HuH-7 (cell line): ENCODE data around the gene ILDR2.
"Not testable (repeated sequence)": the region's sequence is repeated elsewhere in the genome, so short reads cannot be mapped to it uniquely, and the experiment has no call there.

Source experiments
- DNase-seq: peaks from one replicate; pipeline ENCODE4 v3.0.0; 2011; ENCODE audit warnings: low spot score

Gene ILDR2

DNA sequence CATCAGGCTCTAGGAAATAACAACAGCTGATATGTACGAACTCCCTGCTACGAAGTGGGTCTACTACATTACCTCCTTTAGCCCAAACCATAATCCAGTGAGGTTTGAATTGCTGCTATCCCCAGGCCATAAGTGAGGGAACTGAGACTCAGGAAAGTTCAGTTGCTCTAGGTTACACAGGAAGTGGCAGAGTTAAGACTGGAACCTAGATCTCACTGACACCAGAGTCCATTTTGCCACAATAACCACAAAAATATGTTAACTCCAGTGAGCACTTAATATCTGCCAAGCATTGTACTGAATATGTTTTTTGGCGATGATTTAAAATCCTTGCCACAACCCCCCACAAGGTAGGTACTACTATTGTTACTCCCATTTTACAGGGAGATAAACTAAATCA is 90.4 kb downstream of the ILDR2 start:
- no peak for DNase-seq

DNA sequence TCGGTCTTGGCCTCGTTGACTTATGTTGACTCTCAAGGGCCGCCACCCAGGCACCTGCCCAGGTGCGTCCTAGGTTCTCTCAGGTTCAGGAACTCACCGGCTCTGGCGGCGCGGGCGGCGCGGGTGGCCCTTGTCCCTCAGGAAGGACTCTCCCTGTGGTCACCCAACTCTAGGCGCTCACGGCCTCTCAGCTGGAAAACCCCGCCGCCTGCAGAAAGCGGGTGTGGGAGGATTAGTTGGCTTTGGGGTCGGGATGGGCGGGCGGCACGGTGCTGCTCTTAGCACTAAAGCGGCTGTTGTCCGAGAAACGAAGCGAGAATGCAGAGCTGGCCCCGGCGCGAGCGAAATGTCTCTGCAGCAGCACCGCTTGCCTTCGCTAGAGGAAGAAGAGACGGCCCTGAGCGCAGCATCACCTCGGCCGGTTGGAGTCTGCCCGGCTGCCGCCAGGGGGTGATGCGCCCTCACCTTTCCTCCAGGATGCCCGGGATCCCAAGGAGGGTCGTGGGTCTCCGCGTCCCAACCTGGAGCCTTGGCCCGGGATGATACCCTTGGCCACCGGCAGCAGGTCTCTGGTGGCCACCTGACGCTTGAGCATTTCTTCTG is 91.2 kb downstream of the ILDR2 start:
- DNase-seq = no peak

DNA sequence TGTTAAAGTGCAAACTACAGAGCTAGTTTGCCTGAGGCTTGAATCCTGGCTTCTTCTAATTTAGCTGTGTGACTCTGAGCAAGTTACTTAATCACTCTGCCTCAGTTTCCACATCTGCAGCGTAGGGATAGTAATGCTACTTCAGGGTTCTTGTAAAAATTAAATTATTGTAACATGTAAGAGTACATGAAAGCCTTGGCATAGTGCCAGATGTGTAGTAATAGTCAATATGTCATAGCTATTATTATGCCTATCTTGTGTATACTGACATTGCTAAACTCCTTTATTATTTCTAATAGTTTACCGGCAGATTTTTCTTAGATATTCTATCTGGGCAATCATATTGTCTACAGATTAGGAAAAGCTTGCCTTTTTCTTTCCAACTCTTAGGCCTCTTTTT is 92.4 kb downstream of the ILDR2 start:
- no peak for DNase-seq

GRCh38 chr1:166878173-166878917 is 97.0 kb downstream of the ILDR2 start:
- DNase-seq = not testable (repeated sequence)

DNA sequence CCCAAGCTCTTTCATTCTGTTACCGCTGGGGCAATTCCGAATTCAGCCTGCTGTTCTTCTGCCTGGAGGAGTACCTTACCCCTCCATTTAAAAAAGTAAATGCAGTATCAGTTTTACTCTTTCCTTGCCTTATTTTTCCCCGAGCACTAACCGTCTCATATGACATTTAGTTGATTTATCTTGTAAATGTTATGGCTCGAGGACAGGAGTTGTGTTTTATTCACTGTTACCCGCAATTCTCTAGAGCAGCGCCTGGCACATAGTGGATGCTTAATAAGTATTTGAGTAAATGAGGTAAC is 98.9 kb downstream of the ILDR2 start:
- DNase-seq = no peak

GRCh38 chr1:166875734-166876539 is 99.4 kb downstream of the ILDR2 start, which contains the start of gene TADA1:
TADA1 (minus strand) TSS chr1:166876264; CDS start chr1:166876233, 31 bp downstream.
- DNase-seq = peak; percentile 76

GRCh38 chr1:166875302-166875733 is 100.0 kb downstream of the ILDR2 start:
- DNase-seq = no peak

GRCh38 chr1:166874464-166874863 is 100.9 kb downstream of the ILDR2 start:
- DNase-seq = no peak

DNA sequence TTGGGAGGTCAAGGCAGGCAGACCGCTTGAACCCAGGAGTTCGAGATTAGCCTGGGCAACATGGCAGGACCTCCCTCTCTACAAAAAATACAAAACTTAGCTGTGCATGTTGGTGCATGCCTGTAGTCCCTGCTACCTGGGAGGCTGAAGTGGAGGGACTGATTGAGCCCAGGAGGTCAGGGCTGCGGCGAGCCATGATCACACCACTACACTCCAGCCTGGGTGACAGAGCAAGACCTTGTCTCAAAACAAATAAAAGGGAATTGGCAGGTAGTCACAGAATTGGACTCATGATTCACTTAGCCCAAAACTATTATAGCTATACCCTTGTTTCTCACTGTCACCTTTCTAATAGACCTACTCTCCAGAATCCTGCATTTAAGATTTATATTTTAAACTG is 104.8 kb downstream of the ILDR2 start:
- DNase-seq = no peak

GRCh38 chr1:166869318-166870099 is 105.8 kb downstream of the ILDR2 start:
- DNase-seq = no peak

GRCh38 chr1:166868639-166869038 is 106.7 kb downstream of the ILDR2 start:
- DNase-seq = no peak

DNA sequence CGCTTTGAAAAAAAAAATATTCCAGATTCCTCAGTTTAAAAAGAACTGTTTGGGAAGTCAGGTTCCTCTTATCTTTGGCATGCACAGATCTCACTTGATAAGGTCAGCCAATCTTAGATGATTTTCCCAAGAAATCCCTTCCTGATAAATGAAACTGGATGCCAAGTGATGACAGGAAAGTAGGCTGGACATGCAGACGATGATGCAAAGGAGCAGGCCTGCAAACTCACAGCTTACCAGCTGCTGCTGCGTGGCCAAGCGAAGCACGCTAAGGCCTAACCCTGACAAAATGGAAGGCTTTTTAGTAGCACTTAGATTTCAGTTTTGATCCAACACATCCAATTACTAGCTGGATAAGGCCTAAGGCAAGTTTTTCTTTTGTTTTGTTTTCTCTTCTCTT is 109.4 kb downstream of the ILDR2 start:
- DNase-seq = no peak

- no peak for DNase-seq
Measured at GRCh38 chr1:166859597-166859996, 115.7 kb downstream of the ILDR2 start.

DNA sequence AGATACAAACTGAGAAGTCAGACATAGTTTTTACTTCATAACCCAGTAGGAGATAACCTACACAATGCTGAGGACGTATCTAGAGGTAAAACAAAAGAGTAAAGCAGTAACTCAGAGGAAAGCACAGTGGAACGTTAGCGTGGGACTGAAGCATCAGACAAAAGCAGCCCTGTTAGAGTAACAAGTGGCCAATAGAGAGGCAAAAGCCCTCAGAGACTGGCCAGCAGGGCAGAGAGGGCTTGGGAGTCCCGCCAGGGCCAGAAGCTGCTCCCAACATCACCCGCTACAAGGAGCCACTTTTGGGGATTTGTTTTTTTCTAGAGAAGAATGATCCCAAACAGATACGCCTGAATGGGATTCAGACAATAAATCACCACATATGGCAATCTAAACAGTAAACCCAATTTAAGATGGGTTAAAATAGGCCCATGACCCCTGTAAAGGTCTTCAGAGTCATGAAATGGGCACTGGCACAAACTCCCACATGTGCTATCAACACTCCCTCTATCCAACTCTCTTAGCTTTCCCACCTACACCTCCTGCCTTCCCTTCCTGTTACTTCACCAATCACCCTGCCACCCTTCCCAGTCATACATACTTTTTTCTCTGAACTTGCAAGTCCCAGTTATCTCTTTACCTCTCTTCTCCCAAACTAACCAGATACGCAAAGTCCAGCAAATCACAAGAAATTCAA is 116.5 kb downstream of the ILDR2 start:
- DNase-seq = no peak
